Cardiac muscle cell (in vitro differentiated cells and primary cell): ENCODE results near the gene PLD6. TPM values are rescaled to one million over a fixed set of nuclear protein-coding genes. Genes with fewer than 3 reads are reported as not detected.
"Not testable (repeated sequence)": the region's sequence is repeated elsewhere in the genome, so short reads cannot be mapped to it uniquely, and the experiment has no call there.

ENCODE experiments used
- DNase-seq, 2 donors: peaks; one replicate each; pipeline versions ENCODE4 v3.0.0 to v3.0.0-alpha.2; 2010 to 2017; ENCODE audit warnings: low read depth in 1 of 2, low spot score in 1 of 2
- H3K27ac ChIP-seq: fragments of 200-600 bp; sonication (generic); 2 replicates; pipeline ENCODE4 v1.5.1; 2016
- H3K27me3 ChIP-seq: fragments of 200-600 bp; sonication (generic); 2 replicates; pipeline ENCODE4 v1.6.0; 2016; ENCODE audit warnings: control low read depth
- H3K36me3 ChIP-seq: fragments of 200-600 bp; sonication (generic); 2 replicates; pipeline ENCODE4 v1.5.1; 2016; ENCODE audit warnings: control low read depth
- H3K4me1 ChIP-seq: fragments of 200-600 bp; sonication (generic); 2 replicates; pipeline ENCODE4 v1.8.1; 2017; ENCODE audit warnings: low read depth, mild to moderate bottlenecking, mixed run types
- H3K4me3 ChIP-seq: fragments of 200-600 bp; sonication (generic); 2 replicates; pipeline ENCODE4 v1.5.1; 2016; ENCODE audit warnings: mild to moderate bottlenecking
- H3K9me3 ChIP-seq: fragments of 200-600 bp; sonication (generic); 2 replicates; pipeline ENCODE4 v1.5.1; 2017; ENCODE audit warnings: low read depth, mild to moderate bottlenecking, control low read depth
- CTCF ChIP-seq: IDR thresholded peaks from 2 replicates; pipeline ENCODE4 v1.5.1; 2012; ENCODE audit warnings: low read depth, mild to moderate bottlenecking, low read length
- polyA plus RNA-seq: library from polyadenylated mRNA; unstranded; fragments of >200 nt; fragmentation: Nextera tagmentation; extraction: Ambion mirVana; gene quantifications from 2 replicates; pipeline ENCODE4 v1.2.1, GENCODE V29; 2016
- total RNA-seq: library from RNA; depleted of rRNA; stranded (reverse); fragments of >200 nt; gene quantifications from 2 replicates; pipeline ENCODE4 v1.2.3, GENCODE V29; 2016

PLD6 gene
- total and polyA plus RNA-seq, 2 experiments from 2014 or later: 0.51 to 1.1 TPM

DNA sequence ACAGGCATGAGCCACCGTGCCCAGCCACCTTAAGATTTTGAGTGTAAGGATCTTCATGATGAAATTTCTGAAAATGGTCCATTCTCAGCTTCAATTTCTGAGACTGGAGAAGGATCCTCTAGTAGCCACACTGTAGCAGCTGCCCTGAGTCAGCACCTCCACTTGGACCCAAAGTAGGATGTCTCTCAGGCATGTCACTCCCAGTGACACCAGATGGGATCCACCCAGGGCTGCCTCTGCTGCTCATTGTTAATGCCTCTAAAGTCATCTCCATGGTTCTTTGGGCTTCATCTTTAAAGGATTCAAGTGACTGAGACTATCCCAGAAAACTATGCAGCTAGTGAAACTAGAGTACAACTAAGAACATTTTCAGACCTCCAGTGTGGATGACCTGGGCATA, 7.9 kb downstream of the PLD6 start:
- H3K4me3 ChIP-seq: no peak overlapping the region
- no peaks in the 10 kb centered on the region for H3K4me1 ChIP-seq
- H3K9me3 ChIP-seq: no peaks in the 10 kb centered on the region
- no peaks in the 10 kb centered on the region for H3K27me3 ChIP-seq
- TF ChIP-seq CTCF: no peak
- DNase-seq: no peak
- no peaks in the 10 kb centered on the region for H3K36me3 ChIP-seq
- no peak overlapping the region for H3K27ac ChIP-seq

- H3K27me3 ChIP-seq: no peaks in the 10 kb centered on the region
- TF ChIP-seq CTCF: no peak
- H3K4me3 ChIP-seq: no peak overlapping the region
- peaks cover 4% of the 10 kb centered on the region for H3K4me1 ChIP-seq
- H3K27ac ChIP-seq: no peak overlapping the region
- no peak for DNase-seq
- no peaks in the 10 kb centered on the region for H3K9me3 ChIP-seq
- no peaks in the 10 kb centered on the region for H3K36me3 ChIP-seq
Observed at GRCh38 chr17:17196776-17197175, 9.4 kb downstream of the PLD6 start.

- DNase-seq, H3K27me3 ChIP-seq, H3K27ac ChIP-seq, H3K4me1 ChIP-seq, H3K4me3 ChIP-seq, H3K36me3 ChIP-seq, H3K9me3 ChIP-seq: not testable (repeated sequence)
Observed at GRCh38 chr17:17195466-17195865, 10.7 kb downstream of the PLD6 start.

GRCh38 chr17:17191961-17192381, 14.2 kb downstream of the PLD6 start:
- no peaks in the 10 kb centered on the region for H3K9me3 ChIP-seq
- H3K27ac ChIP-seq: no peak overlapping the region
- H3K36me3 ChIP-seq: no peaks in the 10 kb centered on the region
- no peak overlapping the region for H3K4me3 ChIP-seq
- no peak for DNase-seq
- TF ChIP-seq CTCF: no peak
- H3K4me1 ChIP-seq: peaks cover 18% of the 10 kb centered on the region
- H3K27me3 ChIP-seq: no peaks in the 10 kb centered on the region

DNA sequence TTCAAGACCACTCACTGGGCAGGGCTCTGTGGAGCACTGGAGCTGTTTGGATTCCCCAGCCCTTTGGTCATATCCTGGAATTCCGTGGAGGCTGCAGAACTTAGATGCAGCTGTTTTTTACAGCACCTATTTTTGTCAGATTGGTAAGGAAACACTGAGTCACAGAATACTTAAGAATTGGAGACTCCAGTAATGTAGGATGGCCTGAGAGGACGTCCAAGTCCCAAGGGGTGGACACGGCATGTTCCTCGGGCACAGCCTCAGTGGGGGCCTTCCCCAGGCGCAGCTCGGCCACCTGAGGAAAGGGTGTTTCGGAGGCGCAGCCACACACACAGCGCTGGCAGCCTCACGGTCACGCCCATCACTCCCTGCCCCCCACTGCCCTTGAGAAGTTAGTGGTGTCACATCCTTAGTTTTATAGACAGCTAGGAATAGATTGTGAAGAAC, 14.8 kb downstream of the PLD6 start:
- Histone ChIP-seq H3K27me3 (no peaks in the 10 kb centered on the region), H3K4me1 (peaks cover 24% of the 10 kb centered on the region), H3K36me3 (no peaks in the 10 kb centered on the region), H3K9me3 (no peaks in the 10 kb centered on the region), H3K27ac (no peak overlapping the region), H3K4me3 (no peak overlapping the region)
- no peak for TF ChIP-seq CTCF
- peak in 1 of 2 donors; percentile 60 for DNase-seq

- Histone ChIP-seq H3K9me3 (no peaks in the 10 kb centered on the region), H3K36me3 (no peaks in the 10 kb centered on the region), H3K27me3 (no peaks in the 10 kb centered on the region), H3K4me3 (no peak overlapping the region), H3K27ac (peak overlapping the region; percentile 31), H3K4me1 (peaks cover 36% of the 10 kb centered on the region)
- no peak for DNase-seq
- no peak for TF ChIP-seq CTCF
Observed at GRCh38 chr17:17190188-17190587, 15.9 kb downstream of the PLD6 start.
